GM23338 (cell line): ENCODE measurements around the gene PPA1. TPM values are rescaled to one million over a fixed set of nuclear protein-coding genes. Genes with fewer than 3 reads are reported as not detected.

Experiments
- ATAC-seq: fragments of 200-7000 bp; cut with Tn5 transposase; 3 replicates; pipeline ENCODE4 v1.9.1; 2020
- DNase-seq: peaks from one replicate; pipeline ENCODE4 v3.0.0-alpha.2; 2015; ENCODE audit warnings: low spot score
- H2AFZ ChIP-seq: fragments of 200-600 bp; sonication (generic); 2 replicates; pipeline ENCODE4 v1.8.0; 2016; ENCODE audit warnings: antibody characterized with exemption, mild to moderate bottlenecking, moderate library complexity
- H3F3A ChIP-seq: fragments of 200-600 bp; sonication (generic); replicated peaks from 2 replicates; pipeline ENCODE4 v1.8.0; 2017; ENCODE audit warnings: antibody characterized with exemption, mixed run types, low read depth
- H3K27ac ChIP-seq: fragments of 200-600 bp; sonication (generic); 2 replicates; pipeline ENCODE4 v1.6.1; 2016; ENCODE audit warnings: low read depth
- H3K27me3 ChIP-seq: fragments of 200-600 bp; sonication (generic); 2 replicates; pipeline ENCODE4 v1.8.0; 2016; ENCODE audit warnings: mild to moderate bottlenecking, mixed run types, moderate library complexity; ENCODE audit not compliant: insufficient read depth
- H3K36me3 ChIP-seq: fragments of 200-600 bp; sonication (generic); 2 replicates; pipeline ENCODE4 v1.8.0; 2016; ENCODE audit warnings: mild to moderate bottlenecking; ENCODE audit not compliant: insufficient read depth
- H3K4me1 ChIP-seq: fragments of 200-600 bp; sonication (generic); 2 replicates; pipeline ENCODE4 v1.8.0; 2016; ENCODE audit warnings: mild to moderate bottlenecking, moderate library complexity; ENCODE audit not compliant: insufficient read depth
- H3K4me2 ChIP-seq: fragments of 200-600 bp; sonication (generic); 2 replicates; pipeline ENCODE4 v1.7.1; 2017; ENCODE audit warnings: mixed run types
- H3K4me3 ChIP-seq: fragments of 200-600 bp; sonication (generic); 2 replicates; pipeline ENCODE4 v1.6.1; 2016; ENCODE audit warnings: mixed run types
- H3K79me2 ChIP-seq: fragments of 200-600 bp; sonication (generic); replicated peaks from 2 replicates; pipeline ENCODE4 v1.8.0; 2017; ENCODE audit warnings: mild to moderate bottlenecking; ENCODE audit not compliant: insufficient read depth
- H3K9me2 ChIP-seq: fragments of 200-600 bp; sonication (generic); 2 replicates; pipeline ENCODE4 v1.8.0; 2017; ENCODE audit not compliant: insufficient read depth
- H4K20me1 ChIP-seq: fragments of 200-600 bp; sonication (generic); replicated peaks from 2 replicates; pipeline ENCODE4 v1.8.0; 2017; ENCODE audit warnings: mild to moderate bottlenecking; ENCODE audit not compliant: insufficient read depth
- H3K27ac Mint-ChIP-seq: 2 replicates; pipeline ENCODE4 v1.8.0; 2020; ENCODE audit warnings: inconsistent platforms, mild to moderate bottlenecking, moderate library complexity, mixed read lengths
- H3K27me3 Mint-ChIP-seq: 3 replicates; pipeline ENCODE4 v1.8.0; 2022; ENCODE audit warnings: low read depth, mild to moderate bottlenecking, moderate library complexity, mixed read lengths, inconsistent platforms; ENCODE audit not compliant: insufficient read depth, poor library complexity
- H3K36me3 Mint-ChIP-seq: 3 replicates; pipeline ENCODE4 v1.8.0; 2021; ENCODE audit warnings: low read depth, mild to moderate bottlenecking, inconsistent platforms, moderate library complexity, mixed read lengths
- H3K4me1 Mint-ChIP-seq: 3 replicates; pipeline ENCODE4 v1.8.0; 2020; ENCODE audit warnings: mild to moderate bottlenecking, inconsistent platforms, mixed read lengths
- H3K4me3 Mint-ChIP-seq: 3 replicates; pipeline ENCODE4 v1.8.0; 2021; ENCODE audit warnings: moderate library complexity, mild to moderate bottlenecking, inconsistent platforms, mixed read lengths
- H3K9me3 Mint-ChIP-seq: 3 replicates; pipeline ENCODE4 v1.8.0; 2020; ENCODE audit warnings: moderate library complexity, mild to moderate bottlenecking, inconsistent platforms, mixed read lengths
- CREB1 ChIP-seq: fragments of 250-450 bp; sonication (Bioruptor Pico); IDR thresholded peaks from 2 replicates; pipeline ENCODE4 v1.5.0; 2020; ENCODE audit warnings: low read depth, mild to moderate bottlenecking, moderate library complexity
- EZH2 ChIP-seq: fragments of 200-600 bp; sonication (generic); IDR thresholded peaks from one replicate; pipeline ENCODE4 v1.8.0; 2017; ENCODE audit warnings: antibody characterized with exemption, mild to moderate bottlenecking, low read depth; ENCODE audit not compliant: unreplicated experiment
- EZH2phosphoT487 ChIP-seq: fragments of 200-600 bp; sonication (generic); IDR thresholded peaks from one replicate; pipeline ENCODE4 v1.8.1; 2018; ENCODE audit warnings: antibody characterized with exemption; ENCODE audit not compliant: unreplicated experiment
- JUNB ChIP-seq: IDR thresholded peaks from one replicate; pipeline ENCODE4 v1.6.1; 2016; ENCODE audit warnings: antibody characterized with exemption; ENCODE audit not compliant: unreplicated experiment
- NANOG ChIP-seq: IDR thresholded peaks from 2 replicates; pipeline ENCODE4 v1.6.1; 2016; ENCODE audit warnings: antibody characterized with exemption, borderline replicate concordance
- POLR2AphosphoS5 ChIP-seq: IDR thresholded peaks from 2 replicates; pipeline ENCODE4 v1.6.1; 2016; ENCODE audit warnings: antibody characterized with exemption, low read depth
- STAT1 ChIP-seq: IDR thresholded peaks from one replicate; pipeline ENCODE4 v1.6.1; 2016; ENCODE audit warnings: antibody characterized with exemption; ENCODE audit not compliant: unreplicated experiment
- ZNF114 ChIP-seq: fragments of 250-450 bp; sonication (Bioruptor Pico); IDR thresholded peaks from 2 replicates; pipeline ENCODE4 v1.5.0; 2020; ENCODE audit warnings: mild to moderate bottlenecking, moderate library complexity
- ZNF331 ChIP-seq: fragments of 250-450 bp; sonication (Bioruptor Pico); IDR thresholded peaks from 2 replicates; pipeline ENCODE4 v1.5.0; 2020; ENCODE audit warnings: low read depth, mild to moderate bottlenecking, moderate library complexity
- polyA plus RNA-seq: library from polyadenylated mRNA; unstranded; fragments of >200 nt; fragmentation: Nextera tagmentation; extraction: Ambion mirVana; gene quantifications from 2 replicates; pipeline ENCODE4 v1.2.1, GENCODE V29; 2016
- total RNA-seq: library from RNA; depleted of rRNA; stranded (reverse); fragments of >200 nt; shearing (Covaris generic); gene quantifications from 2 replicates; pipeline ENCODE4 v1.2.3, GENCODE V29; 2014
- TF ChIP-seq, protein P1 (sequence below), 2 experiments: fragments of 200-600 bp in 1 of 2; sonication (generic) in 1 of 2; conservative IDR thresholded peaks; 2 replicates each; pipeline versions ENCODE4 v1.5.1 to v1.6.1; 2016 to 2017; ENCODE audit warnings: antibody characterized with exemption in 2 of 2, low read depth in 2 of 2, mild to moderate bottlenecking in 2 of 2, moderate library complexity in 1 of 2
- TF ChIP-seq, protein P2 (sequence below): fragments of 250-450 bp; sonication (Bioruptor Pico); IDR thresholded peaks from 2 replicates; pipeline ENCODE4 v1.5.0; 2020; ENCODE audit warnings: mild to moderate bottlenecking, moderate library complexity
- TF ChIP-seq, protein P3 (sequence below): IDR thresholded peaks from 2 replicates; pipeline ENCODE4 v1.6.1; 2016; ENCODE audit warnings: antibody characterized with exemption
- TF ChIP-seq, protein P4 (sequence below): IDR thresholded peaks from one replicate; pipeline ENCODE4 v1.6.1; 2018; ENCODE audit warnings: antibody characterized with exemption; ENCODE audit not compliant: unreplicated experiment

The PPA1 gene
- total and polyA plus RNA-seq, 2 experiments from 2014 or later: 135 to 228 TPM

DNA sequence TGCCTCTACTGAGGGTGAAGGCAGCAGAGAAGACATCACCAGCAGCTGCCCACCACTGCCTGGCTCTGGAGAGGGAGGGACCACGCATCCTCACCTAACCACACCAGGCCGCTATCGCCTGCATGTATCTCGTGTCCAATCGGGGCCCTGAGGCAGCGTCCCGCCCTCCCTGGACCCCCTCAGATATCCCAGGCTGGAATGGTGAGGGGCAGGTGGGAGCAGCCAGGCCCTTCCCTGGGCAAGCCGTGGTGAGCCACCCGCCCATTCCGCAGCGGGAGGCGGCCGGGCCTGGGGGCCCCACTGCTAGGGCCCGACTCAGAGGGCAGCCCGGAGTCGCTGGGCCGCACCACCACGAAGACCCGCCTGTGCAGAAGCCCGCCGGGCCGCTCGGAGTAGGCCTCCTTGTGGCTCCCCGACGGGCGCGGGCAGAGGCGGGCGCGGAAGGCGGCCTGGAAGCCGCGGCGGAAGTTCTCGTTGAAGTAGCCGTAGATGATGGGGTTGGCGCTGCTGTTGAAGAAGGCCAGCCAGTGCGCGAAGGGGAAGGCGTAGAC, 21.6 kb upstream of the PPA1 start:
- Histone ChIP-seq H3K36me3 (no peaks in the 10 kb centered on the region), H2AFZ (peak overlapping the region; percentile 47; the same call in 1 of the 2 replicates), H4K20me1 (no peaks in the 10 kb centered on the region), H3K27ac (no peak overlapping the region), H3F3A (no peaks in the 10 kb centered on the region), H3K4me1 (no peaks in the 10 kb centered on the region), H3K79me2 (no peaks in the 10 kb centered on the region), H3K9me2 (no peaks in the 10 kb centered on the region), H3K27me3 (0 out of 2 replicates have a peak, but pooled peaks cover 4% of the 10 kb centered on the region), H3K4me3 (no peak overlapping the region), H3K4me2 (no peak overlapping the region)
- H3K27me3 Mint-ChIP-seq: peaks cover 4% of the 10 kb centered on the region
- TF ChIP-seq, protein P1, sequence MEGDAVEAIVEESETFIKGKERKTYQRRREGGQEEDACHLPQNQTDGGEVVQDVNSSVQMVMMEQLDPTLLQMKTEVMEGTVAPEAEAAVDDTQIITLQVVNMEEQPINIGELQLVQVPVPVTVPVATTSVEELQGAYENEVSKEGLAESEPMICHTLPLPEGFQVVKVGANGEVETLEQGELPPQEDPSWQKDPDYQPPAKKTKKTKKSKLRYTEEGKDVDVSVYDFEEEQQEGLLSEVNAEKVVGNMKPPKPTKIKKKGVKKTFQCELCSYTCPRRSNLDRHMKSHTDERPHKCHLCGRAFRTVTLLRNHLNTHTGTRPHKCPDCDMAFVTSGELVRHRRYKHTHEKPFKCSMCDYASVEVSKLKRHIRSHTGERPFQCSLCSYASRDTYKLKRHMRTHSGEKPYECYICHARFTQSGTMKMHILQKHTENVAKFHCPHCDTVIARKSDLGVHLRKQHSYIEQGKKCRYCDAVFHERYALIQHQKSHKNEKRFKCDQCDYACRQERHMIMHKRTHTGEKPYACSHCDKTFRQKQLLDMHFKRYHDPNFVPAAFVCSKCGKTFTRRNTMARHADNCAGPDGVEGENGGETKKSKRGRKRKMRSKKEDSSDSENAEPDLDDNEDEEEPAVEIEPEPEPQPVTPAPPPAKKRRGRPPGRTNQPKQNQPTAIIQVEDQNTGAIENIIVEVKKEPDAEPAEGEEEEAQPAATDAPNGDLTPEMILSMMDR (conservative IDR thresholded peaks at IDR 0.05; ENCODE audit: low read depth in 2 of 2): no peak
- TF ChIP-seq STAT1 (no peak), EZH2 (no peak), ZNF114 (CRISPR knock-in tag) (no peak), CREB1 (no peak), POLR2AphosphoS5 (no peak), ZNF331 (CRISPR knock-in tag) (no peak), JUNB (no peak), NANOG (no peak), EZH2phosphoT487 (no peak)
- TF ChIP-seq, protein P2, sequence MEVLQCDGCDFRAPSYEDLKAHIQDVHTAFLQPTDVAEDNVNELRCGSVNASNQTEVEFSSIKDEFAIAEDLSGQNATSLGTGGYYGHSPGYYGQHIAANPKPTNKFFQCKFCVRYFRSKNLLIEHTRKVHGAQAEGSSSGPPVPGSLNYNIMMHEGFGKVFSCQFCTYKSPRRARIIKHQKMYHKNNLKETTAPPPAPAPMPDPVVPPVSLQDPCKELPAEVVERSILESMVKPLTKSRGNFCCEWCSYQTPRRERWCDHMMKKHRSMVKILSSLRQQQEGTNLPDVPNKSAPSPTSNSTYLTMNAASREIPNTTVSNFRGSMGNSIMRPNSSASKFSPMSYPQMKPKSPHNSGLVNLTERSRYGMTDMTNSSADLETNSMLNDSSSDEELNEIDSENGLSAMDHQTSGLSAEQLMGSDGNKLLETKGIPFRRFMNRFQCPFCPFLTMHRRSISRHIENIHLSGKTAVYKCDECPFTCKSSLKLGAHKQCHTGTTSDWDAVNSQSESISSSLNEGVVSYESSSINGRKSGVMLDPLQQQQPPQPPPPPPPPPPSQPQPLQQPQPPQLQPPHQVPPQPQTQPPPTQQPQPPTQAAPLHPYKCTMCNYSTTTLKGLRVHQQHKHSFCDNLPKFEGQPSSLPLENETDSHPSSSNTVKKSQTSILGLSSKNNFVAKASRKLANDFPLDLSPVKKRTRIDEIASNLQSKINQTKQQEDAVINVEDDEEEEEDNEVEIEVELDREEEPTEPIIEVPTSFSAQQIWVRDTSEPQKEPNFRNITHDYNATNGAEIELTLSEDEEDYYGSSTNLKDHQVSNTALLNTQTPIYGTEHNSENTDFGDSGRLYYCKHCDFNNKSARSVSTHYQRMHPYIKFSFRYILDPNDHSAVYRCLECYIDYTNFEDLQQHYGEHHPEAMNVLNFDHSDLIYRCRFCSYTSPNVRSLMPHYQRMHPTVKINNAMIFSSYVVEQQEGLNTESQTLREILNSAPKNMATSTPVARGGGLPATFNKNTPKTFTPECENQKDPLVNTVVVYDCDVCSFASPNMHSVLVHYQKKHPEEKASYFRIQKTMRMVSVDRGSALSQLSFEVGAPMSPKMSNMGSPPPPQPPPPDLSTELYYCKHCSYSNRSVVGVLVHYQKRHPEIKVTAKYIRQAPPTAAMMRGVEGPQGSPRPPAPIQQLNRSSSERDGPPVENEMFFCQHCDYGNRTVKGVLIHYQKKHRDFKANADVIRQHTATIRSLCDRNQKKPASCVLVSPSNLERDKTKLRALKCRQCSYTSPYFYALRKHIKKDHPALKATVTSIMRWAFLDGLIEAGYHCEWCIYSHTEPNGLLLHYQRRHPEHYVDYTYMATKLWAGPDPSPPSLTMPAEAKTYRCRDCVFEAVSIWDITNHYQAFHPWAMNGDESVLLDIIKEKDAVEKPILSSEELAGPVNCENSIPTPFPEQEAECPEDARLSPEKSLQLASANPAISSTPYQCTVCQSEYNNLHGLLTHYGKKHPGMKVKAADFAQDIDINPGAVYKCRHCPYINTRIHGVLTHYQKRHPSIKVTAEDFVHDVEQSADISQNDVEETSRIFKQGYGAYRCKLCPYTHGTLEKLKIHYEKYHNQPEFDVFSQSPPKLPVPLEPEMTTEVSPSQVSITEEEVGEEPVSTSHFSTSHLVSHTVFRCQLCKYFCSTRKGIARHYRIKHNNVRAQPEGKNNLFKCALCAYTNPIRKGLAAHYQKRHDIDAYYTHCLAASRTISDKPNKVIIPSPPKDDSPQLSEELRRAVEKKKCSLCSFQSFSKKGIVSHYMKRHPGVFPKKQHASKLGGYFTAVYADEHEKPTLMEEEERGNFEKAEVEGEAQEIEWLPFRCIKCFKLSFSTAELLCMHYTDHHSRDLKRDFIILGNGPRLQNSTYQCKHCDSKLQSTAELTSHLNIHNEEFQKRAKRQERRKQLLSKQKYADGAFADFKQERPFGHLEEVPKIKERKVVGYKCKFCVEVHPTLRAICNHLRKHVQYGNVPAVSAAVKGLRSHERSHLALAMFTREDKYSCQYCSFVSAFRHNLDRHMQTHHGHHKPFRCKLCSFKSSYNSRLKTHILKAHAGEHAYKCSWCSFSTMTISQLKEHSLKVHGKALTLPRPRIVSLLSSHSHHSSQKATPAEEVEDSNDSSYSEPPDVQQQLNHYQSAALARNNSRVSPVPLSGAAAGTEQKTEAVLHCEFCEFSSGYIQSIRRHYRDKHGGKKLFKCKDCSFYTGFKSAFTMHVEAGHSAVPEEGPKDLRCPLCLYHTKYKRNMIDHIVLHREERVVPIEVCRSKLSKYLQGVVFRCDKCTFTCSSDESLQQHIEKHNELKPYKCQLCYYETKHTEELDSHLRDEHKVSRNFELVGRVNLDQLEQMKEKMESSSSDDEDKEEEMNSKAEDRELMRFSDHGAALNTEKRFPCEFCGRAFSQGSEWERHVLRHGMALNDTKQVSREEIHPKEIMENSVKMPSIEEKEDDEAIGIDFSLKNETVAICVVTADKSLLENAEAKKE: no peak
- TF ChIP-seq, protein P3, sequence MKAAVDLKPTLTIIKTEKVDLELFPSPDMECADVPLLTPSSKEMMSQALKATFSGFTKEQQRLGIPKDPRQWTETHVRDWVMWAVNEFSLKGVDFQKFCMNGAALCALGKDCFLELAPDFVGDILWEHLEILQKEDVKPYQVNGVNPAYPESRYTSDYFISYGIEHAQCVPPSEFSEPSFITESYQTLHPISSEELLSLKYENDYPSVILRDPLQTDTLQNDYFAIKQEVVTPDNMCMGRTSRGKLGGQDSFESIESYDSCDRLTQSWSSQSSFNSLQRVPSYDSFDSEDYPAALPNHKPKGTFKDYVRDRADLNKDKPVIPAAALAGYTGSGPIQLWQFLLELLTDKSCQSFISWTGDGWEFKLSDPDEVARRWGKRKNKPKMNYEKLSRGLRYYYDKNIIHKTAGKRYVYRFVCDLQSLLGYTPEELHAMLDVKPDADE: no peak
- TF ChIP-seq, protein P4, sequence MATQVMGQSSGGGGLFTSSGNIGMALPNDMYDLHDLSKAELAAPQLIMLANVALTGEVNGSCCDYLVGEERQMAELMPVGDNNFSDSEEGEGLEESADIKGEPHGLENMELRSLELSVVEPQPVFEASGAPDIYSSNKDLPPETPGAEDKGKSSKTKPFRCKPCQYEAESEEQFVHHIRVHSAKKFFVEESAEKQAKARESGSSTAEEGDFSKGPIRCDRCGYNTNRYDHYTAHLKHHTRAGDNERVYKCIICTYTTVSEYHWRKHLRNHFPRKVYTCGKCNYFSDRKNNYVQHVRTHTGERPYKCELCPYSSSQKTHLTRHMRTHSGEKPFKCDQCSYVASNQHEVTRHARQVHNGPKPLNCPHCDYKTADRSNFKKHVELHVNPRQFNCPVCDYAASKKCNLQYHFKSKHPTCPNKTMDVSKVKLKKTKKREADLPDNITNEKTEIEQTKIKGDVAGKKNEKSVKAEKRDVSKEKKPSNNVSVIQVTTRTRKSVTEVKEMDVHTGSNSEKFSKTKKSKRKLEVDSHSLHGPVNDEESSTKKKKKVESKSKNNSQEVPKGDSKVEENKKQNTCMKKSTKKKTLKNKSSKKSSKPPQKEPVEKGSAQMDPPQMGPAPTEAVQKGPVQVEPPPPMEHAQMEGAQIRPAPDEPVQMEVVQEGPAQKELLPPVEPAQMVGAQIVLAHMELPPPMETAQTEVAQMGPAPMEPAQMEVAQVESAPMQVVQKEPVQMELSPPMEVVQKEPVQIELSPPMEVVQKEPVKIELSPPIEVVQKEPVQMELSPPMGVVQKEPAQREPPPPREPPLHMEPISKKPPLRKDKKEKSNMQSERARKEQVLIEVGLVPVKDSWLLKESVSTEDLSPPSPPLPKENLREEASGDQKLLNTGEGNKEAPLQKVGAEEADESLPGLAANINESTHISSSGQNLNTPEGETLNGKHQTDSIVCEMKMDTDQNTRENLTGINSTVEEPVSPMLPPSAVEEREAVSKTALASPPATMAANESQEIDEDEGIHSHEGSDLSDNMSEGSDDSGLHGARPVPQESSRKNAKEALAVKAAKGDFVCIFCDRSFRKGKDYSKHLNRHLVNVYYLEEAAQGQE: no peak
- no peaks in the 10 kb centered on the region for H3K9me3 Mint-ChIP-seq
- no peak overlapping the region for H3K27ac Mint-ChIP-seq
- H3K36me3 Mint-ChIP-seq: no peaks in the 10 kb centered on the region
- ATAC-seq (peak; percentile 43), DNase-seq (no peak)
- peaks cover 12% of the 10 kb centered on the region for H3K4me1 Mint-ChIP-seq
- no peak overlapping the region for H3K4me3 Mint-ChIP-seq
